GM13976 (cell line): ENCODE data around the gene CAMK1.
A peak's percentile ranks its signal among the peaks of the same experiment; 100 is the strongest.

Experiments
- DNase-seq: peaks from one replicate; pipeline ENCODE4 v3.0.0; 2012; ENCODE audit warnings: low spot score
- CTCF ChIP-seq: IDR thresholded peaks from 2 replicates; pipeline ENCODE4 v1.5.1; 2012; ENCODE audit warnings: borderline replicate concordance, mild to moderate bottlenecking; ENCODE audit not compliant: insufficient read depth; ENCODE audit errors: extremely low read depth, missing control alignments, control extremely low read depth
- in situ Hi-C: fragments of 300-500 bp; cut with MboI; formaldehyde crosslinking; loops from one replicate; pipeline ENCODE4 v1.12.0; 2022; ENCODE audit warnings: low sequenced_read_pairs, mixed read lengths, inconsistent platforms; ENCODE audit not compliant: unreplicated experiment

Gene CAMK1

GRCh38 chr3:9794400-9794799, 24.7 kb upstream of the CAMK1 start:
- DNase-seq = no peak
- no peak for TF ChIP-seq CTCF
- in situ Hi-C loops = no loop called here

GRCh38 chr3:9793161-9793781, 23.5 kb upstream of the CAMK1 start:
- DNase-seq = no peak
- in situ Hi-C loops = no loop called here
- TF ChIP-seq CTCF = no peak

GRCh38 chr3:9792405-9793160, 22.8 kb upstream of the CAMK1 start, which contains the start of the genes ARPC4 and TADA3:
Gene ARPC4 (plus strand): TSS chr3:9793082. CDS start chr3:9793122, 40 bp downstream.
Gene TADA3 (minus strand): TSS chr3:9792473. CDS start chr3:9791466, 1,007 bp downstream.
- in situ Hi-C loops = no loop called here
- TF ChIP-seq CTCF = no peak

DNA sequence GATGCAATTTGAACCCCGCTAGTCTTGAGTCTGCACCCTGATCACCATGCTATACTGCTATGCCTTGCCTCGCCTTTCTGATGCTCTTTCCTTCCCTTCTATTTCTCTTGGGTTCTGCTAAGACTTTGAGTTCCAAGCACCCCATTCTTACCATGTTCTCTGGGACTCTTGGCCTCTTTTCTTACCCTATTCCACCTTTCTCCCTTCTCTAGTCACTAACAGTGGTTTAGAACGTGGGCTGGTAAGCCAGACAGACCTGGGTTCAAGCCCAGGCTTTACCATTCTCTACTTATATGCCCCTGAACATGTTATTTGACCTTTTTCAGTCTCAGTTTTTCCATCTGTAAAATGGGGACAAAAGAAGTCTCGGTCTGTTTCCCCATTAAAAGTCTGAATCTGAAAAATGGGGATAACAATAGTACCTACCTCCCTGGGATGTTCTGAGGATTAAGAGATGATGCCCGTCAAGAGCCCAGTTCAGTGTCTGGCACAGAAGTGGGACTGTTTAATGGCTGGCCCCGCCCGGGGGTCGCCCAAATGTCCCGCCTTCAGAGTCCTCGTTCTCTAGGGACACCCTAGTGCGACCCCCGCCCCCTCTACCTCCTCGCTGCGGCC, 22.1 kb upstream of the CAMK1 start:
- no peak for TF ChIP-seq CTCF
- DNase-seq = no peak
- in situ Hi-C loops = no loop called here

More at GRCh38 chr3:9792405-9793160, 22.8 kb upstream of the CAMK1 start, which contains the start of the genes ARPC4 and TADA3:
- peak; percentile 94 for DNase-seq

- no peak for TF ChIP-seq CTCF
- in situ Hi-C loops = no loop called here
- DNase-seq = no peak
These were observed 21.4 kb upstream of the CAMK1 start for GRCh38 chr3:9791127-9791526.

DNA sequence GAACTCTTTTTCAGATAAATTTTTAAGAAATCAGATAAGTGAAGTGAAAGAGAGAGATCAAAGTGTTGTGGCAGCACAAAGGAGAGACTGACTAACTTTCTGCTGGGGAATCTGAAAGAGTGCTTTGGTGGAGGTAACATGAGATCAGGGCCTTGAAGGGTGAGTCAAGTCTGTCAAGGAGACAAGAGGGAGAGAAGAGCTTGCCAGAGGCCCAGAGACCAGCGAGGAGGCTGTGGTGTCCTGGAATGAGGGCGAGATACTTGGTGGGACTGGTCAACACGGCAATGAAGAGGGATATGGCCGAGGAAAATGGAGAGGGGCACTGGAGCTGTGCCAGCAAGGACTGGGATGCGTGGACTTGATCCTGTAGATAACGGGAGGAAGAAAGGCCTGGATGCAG, 18.0 kb upstream of the CAMK1 start:
- in situ Hi-C loops = no loop called here
- no peak for DNase-seq

More for the DNA sequence above, 18.0 kb upstream of the CAMK1 start:
- TF ChIP-seq CTCF = no peak
